HG02678 (cell line): ENCODE data around the gene MYRIP.

Experiments
- ATAC-seq: cut with Tn5 transposase; IDR thresholded peaks from one replicate; pipeline ENCODE4 v1.9.1; 2021; ENCODE audit warnings: mild to moderate bottlenecking, moderate library complexity; ENCODE audit not compliant: unreplicated experiment

The MYRIP gene

DNA sequence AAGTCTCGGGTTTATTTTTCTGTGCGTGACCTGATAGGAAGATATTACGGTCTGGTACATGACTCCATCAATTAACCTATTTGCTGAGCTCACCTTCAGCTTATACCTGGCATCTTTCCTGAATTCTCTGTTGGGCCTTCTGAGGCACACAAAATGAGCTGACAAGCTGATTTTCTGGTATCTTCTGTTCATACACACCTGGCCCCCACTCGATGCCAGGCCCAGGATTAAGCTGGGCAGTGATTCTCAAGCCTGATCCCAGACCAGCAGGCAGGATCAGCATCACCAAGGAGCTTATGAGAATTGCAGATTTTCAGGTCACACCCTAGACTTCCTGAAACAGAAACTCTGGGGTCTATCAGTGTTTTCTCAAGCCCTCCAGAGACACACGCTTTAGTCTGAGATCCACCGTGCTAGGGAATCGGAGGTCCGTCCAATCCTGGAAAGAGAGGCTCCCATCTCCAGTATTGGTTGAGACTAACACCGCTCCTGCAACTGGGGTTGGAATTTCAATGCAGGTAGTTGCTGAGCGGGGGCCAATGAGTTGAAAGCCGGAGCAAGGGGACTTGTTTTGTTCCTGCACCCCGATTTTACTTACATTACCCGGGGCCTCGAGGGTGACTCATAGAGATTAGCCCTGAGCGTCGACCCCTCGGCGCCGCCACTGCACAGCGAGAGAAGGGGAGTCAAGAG lies 499.5 kb downstream of the MYRIP start:
- no peak for ATAC-seq

DNA sequence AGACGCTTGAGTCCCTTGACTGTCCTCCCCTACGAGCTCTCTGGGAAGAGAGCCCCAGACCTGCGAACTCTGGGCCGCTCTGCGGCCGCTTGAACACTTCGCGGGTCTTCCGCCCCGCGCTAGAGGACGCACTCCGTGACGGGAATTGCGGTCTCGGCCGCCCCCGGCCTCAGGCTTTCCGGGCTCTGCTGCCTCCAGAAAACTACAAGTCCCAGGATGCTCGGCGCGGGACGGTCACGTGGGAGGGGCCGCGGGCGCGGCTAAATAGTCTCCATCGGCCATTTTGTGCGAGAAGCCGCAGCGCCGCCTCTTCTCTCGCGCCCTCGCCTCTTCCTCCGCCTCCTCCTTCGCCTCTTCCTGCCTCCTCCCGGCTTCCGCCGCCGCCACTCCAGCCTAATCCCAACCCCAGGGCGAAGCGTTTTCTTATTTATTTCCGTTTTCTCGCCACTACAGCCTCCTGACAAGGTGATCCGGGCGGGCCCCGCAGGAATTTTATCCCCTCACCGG lies 500.1 kb downstream of the MYRIP start, which contains the start of gene EIF1B:
Gene EIF1B, plus strand, starts transcription at position 290 of the 507 bp plus-strand sequence. CDS start 235 bp downstream, outside the sequence.
- ATAC-seq, result peak; percentile 95
